ENCODE data around the gene HDAC4.

The HDAC4 gene

DNA sequence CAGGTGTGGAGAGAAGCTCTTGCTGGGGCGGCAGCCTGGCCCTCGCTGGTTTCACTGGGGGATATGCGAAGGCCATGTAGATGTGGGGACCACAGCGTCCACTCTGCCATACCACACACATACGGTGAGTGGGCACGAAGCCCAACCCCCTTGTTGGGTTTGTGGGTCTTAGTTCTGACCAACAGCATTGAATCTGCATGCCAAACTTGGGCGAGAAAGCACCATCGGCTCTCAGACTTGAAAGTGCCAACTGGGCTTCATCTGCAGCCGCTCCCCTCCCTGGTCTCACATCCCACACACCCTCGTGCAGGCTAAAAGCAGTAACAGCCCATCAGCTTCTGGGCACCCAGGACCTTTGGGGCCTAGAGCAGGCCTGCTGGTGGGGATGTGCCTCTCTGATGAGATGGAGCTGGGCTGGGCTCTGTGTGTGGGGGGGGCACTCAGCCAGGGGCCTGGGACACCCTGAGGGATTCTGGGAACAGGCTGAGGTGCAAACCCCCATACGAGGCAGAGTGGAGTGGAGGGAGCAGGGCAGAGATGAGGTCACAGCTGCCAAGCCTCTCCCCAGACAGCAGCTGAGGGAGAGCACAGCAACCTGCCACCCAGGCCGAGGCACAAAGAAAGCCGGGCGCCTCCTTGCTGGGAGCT lies 288.6 kb downstream of the HDAC4 start:
- DNase-seq: no peak

DNA sequence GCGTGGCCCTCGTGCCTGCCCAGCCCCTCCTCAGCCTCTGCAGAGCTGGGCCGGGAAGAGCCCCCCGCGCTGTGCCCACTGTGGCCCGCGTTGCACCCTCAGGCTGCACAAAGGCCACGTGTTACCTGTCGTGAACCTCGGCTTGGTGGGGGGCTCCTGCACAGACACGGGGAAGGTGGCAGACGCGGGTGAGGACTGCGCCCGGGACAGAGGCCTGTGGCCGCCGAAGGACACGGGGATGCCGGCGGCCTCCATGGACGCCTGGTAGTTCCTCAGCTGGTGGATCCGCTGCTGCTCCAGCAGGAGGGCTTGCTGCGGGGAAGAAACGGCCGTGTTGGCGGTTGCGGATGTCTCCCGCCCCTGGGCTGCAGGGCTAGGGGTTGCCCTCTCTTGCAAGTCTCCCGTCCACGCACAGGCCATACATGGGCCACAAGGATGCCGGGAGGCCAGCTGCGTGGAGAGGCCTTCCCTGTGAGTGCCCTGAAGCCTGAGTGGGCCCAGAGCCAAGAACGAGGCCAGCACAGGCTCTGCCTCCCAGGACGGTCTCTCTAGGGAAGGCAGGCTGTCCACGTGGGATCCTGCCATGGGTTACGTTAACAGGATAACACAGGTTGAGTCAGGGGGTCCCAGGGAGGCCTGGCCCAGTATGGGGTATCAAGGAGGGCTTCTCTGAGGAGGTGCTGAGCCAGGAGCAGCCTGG lies 289.3 kb downstream of the HDAC4 start:
- no peak for DNase-seq

DNA sequence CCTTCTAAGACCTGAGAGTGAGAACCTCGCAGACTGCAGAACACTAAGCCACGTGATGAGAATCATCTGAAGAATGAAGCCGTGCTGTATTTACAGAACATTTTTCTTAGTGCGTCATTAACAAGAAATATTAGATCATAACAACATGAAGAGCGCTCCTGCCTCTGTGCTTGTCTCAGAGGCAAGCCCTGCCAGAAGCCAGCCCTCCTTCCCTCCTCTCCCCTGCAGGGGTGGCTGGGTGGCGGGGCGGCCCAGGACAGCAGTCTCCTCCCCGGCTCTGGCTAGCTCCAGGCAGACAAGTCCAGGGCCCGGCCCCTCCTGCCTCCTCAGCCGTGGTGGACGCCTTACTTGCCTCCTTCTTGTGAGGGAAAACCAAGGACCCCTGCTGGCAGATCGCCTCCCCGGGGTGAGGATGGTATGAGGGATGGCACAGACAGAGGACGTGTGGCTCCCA lies 290.2 kb downstream of the HDAC4 start:
- DNase-seq: no peak

DNA sequence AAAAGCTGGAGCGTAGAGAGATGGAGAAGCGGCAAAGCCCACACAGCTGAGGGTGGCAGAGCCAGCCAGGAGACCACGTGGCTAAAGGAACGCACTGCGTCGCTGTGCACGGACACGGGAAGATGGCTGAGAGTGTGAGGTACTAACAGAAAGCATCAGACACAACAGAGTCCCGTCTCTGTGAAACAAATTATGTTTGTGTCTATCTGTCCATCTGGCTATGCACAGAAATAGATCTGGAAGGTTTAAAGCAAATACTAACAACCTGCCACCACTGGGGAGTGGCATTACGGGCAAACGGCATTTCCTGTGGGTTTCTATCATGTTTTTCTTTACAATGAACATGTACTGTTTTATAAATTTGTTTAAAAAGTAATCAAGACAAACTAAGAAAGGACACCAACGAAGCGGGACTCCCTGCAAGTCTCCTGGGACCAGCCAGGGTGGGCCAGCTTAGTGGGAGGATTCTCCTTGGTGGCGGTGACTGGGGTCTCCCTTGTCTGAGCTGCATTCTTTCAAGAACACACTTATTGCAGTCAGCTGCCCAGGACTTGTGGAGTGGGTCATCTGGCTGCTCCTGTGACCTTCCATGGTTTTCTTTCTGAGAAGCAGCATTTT lies 290.8 kb downstream of the HDAC4 start:
- no peak for DNase-seq

- no peak for DNase-seq
Observed at GRCh38 chr2:239109041-239109927, 291.5 kb downstream of the HDAC4 start.

DNA sequence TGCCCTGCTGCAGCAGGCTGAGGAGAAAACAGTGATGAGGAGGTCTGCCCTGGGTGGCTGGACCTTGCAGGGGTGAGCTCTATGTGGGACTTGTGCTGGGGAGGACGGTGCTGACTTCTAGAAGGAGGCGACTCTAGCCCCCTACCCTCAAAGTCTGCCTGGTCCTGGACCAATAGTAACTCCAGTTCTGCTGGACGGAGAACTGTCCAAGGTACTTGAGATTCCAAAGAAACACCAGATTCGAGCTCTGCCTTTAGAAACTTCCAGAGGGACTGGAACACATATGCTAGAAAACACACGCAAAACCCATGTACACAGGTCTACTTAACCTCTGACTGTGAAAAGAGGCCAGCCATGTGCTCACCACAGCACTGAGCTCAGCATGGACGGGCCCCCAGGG lies 292.4 kb downstream of the HDAC4 start:
- no peak for DNase-seq

- DNase-seq: no peak
Observed at GRCh38 chr2:239107936-239108335, 292.9 kb downstream of the HDAC4 start.

DNA sequence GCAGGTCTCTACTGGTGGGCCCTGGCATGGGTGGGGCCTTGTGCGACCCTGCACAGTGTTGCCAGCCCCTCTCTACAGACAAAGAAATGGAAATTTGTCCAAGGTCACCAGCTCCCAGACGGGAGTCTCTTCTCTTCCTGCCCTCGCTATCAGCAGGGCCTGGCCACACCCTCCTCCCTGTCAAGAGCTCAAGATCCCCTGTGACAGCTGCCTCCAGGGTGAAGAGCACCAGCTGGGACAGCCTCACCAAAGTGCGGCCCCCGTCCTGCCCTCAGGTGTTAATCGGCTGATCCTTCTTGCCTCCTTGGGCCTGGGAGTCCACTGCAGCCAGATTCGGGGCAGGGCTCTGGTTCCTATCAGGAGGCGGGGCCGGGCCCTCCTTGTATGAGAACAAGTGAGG lies 293.9 kb downstream of the HDAC4 start:
- DNase-seq: no peak

DNA sequence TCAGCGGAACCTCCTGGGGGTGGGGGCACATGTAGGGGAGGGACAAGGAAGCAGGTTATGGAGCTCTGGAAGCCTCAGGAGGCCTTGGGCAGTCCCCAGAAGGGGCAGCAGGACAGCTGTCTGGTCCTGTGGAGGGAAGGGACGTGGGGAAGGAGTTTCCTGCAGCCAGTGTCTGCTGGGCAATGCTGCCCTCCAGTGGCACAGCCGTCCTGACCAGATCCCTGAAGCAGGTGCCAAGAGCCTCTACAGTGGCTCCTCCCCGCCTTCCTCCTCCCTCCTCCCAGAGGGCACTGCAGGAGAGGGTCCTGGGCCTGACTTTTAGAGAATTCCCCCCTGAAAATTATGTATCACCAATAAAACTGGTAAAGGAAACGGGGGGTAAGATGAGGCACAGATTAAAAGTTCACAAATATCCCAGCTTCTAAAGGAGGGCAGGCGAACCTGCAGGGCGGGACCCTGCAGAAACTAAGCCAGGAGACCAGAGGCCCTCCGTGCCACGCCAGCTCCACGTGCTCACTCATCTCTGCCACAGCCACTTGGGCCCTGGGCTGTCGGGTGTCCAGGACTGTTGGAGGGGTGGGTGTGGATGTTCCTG lies 294.4 kb downstream of the HDAC4 start:
- no peak for DNase-seq

DNA sequence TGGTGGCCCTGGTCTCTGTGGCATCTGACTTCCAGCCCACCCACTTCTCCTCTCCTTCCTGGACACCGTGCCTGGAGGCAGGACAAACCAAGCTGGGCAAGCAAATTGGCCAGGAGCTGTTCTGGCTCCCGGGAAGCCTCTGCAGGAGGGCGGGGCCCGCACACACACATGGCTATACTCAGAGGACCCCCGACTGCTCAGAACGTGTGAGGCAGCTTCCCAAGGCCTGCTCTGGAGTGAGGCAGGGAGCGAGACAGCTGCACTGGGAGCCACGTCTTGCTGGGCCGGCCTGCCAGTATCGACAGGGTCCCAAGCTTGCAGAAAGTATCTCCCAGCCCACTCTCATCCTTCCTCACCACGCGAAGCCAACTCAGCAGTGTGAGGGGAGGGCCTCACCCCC lies 295.6 kb downstream of the HDAC4 start:
- no peak for DNase-seq

DNA sequence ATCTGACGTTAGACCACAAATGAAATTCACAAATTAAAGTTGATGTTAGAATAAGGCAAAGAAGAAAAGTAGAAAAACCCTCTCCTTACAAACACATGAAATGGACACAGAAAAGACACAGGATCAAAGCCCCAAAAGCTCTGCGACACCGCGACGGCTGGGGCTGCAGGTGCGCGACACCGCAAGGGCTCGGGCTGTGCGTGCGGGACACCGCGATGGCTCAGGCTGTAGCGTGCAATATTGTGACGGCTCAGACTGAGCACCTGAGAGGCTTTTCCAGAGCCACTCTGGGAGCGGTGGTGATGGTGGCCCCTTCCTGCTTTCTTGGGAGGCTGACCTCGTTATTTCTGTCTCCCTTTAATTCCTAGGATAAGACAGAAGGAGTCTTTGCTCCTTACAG lies 296.0 kb downstream of the HDAC4 start:
- no peak for DNase-seq

GRCh38 chr2:239103125-239104098 lies 297.4 kb downstream of the HDAC4 start:
- no peak for DNase-seq

GRCh38 chr2:239102266-239102665 lies 298.6 kb downstream of the HDAC4 start:
- DNase-seq: no peak

DNA sequence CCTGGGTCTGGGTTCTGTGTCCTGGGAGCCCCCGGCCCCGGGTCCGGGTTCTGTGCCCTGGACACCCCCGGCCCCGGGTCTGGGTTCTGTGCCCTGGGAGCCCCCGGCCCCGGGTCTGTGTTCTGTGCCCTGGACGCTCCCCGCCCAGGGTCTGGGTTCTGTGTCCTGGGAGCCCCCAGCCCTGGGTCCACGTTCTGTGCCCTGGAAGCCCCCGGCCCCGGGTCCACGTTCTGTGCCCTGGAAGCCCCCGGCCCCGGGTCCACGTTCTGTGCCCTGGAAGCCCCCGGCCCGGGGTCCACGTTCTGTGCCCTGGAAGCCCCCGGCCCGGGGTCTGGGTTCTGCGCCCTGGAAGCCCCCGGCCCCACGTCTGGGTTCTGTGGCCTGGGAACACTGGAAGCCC lies 299.0 kb downstream of the HDAC4 start:
- DNase-seq: no peak

DNA sequence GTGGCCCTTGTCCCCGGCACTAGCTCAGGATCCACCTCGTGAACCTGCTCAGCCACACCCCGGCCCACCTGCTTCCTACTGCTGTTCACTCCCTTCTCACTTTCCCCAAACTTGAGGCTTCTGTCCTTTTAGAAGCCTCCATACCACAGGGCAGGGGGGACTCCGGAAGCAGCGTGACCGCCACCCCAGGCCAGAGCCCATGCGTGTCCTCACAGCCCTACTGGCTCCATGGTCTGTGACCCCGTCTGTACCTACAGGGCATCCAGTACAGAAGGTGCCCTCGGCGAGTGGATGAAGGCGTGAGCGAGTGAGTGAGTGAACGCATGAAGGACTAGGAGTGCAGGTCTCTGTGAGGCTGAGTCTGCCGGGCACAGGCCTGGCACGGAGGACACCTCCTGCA lies 299.7 kb downstream of the HDAC4 start:
- no peak for DNase-seq

DNA sequence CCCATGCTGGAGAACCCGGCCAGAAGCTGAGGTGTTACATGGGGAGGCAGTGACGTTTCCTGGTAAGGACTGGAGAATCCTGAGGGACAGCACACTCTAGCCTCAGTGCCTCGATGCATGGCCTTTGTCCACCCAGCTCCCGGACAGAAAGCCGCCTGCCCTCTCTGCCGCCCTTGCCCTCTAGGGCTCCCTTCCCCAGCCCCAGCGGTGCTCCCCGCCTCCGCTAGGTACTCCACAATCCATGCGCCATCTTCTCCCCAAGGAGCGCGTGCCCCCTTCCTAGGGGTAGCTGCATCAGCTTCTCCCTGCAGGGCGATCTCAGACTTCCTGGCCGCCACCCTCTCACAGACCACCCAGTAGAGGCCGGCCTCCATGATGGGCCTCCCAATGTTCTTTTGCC lies 301.3 kb downstream of the HDAC4 start:
- DNase-seq: no peak

GRCh38 chr2:239098288-239098970 lies 302.4 kb downstream of the HDAC4 start:
- no peak for DNase-seq

DNA sequence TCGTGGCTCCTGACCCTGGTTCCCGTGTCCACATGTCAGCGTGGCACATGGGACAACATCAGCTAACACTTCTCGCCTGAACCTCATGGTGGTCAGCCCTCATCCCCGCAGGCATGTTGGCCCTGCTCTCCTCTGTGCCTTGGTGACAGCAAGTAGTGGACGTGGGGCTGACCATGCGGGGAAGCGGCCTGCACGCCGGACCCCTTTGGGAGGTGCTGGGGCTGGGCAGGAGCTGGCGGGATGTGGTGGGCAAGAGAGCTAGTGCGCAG lies 303.5 kb downstream of the HDAC4 start:
- DNase-seq: no peak

DNA sequence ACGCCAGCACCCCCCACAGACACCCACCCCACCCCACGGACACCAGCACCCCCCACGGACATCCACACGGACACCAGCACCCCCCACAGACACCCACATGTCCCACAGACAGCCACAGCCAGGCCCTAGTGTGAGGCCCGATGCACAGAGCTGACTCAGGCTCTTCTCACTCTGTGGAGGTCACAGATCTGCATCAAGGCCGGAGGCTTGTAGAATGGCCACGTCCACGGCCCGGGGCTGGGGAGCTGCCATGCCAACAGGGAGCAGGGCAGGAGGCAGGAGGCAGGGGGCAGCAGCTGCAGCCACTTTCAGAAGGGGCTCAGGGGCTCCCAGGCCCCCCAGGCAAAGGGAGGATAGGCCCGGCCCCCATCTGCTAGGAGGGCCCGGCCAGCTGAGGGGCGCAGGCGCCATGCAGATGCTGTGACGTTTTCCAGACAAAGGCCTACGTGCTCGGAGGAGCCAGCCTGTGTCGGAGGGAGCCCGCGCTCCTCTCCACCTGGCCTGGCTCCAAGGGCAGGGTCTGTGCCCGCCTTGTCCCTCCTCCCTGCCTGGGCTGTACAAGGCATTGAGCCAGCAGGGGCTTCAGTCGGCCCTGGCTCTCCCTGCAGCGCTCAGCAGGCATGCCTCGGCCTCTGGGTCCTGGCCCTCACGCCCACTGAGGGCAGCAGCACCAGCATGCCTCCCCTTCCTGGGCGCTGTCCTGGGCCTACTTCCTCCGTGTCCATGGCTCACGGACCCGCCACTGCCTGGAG lies 304.0 kb downstream of the HDAC4 start:
- DNase-seq: no peak

- no peak for DNase-seq
Observed at GRCh38 chr2:239095460-239096081, 305.2 kb downstream of the HDAC4 start.

Data from Kasumi-1 (cell line).